Measurements from ENCODE around the gene FAM180A. TPM values are rescaled to one million over a fixed set of nuclear protein-coding genes. Genes with fewer than 3 reads are reported as not detected.

FAM180A gene
- total RNA-seq, 1 donor from 2014 or later, result 1.7 TPM

DNA sequence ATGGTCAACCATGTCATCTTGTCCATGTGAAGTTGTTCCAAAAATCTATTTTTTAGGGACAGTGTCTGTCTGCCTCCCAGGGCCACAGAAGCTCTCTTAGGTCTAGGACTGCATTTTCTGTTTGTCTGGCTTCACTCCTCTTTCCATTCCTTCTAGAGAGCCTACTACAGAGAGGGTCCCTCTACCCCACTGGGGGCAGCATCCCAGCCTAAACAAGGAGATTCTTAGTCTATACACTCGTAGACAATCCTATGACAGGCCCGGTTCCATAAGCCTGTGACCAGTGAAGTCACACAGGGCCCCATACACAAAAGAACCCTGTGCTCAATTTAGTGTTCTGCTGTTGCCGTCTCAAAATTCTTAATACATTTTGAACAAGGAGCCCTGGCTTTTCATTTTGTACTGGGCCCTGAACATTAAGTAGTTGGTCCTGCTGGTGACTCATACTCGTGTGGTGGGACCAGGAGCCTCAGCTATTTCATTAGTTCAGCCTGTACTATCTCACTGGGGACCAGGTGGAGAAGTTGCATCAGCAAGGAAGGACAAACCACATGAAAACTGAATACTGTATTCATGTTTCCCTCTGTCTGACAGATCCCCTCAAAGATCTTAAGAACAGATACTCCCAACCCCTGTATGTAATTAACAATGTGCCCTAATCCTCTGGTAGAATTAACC is 23.5 kb upstream of the FAM180A start:
- DNase-seq (ENCODE audit: low spot score), result no peak

GRCh38 chr7:135771051-135771450 is 22.4 kb upstream of the FAM180A start:
- DNase-seq (ENCODE audit: low spot score), result no peak

DNA sequence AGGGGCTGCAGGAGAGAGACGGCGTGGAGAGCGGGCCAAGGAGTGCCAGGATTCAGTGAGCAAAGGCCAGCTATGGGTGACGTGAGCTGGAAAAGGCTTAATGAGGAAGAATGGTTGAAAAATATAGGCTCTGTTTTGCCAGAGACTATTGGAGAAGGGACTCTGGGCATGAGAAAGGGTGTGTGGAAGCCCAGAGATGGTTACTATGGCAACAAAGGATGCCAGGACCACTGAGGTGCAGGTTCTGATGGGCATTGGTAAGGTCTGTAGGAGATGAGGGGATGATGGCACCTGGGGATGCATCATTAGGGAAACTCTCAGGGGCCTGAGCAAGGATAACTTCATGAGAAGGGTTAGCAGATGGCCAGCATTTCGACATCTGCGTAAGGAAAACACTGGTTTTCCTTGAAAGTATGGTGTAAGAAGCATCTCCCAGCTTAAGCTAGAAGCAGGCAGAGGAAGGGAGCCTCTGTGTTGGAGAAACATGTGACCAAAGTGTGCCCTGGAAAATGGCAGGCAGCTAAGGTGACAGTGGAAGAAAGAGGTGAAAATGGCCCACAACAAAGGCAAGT is 21.6 kb upstream of the FAM180A start:
- no peak for DNase-seq (ENCODE audit: low spot score)

DNA sequence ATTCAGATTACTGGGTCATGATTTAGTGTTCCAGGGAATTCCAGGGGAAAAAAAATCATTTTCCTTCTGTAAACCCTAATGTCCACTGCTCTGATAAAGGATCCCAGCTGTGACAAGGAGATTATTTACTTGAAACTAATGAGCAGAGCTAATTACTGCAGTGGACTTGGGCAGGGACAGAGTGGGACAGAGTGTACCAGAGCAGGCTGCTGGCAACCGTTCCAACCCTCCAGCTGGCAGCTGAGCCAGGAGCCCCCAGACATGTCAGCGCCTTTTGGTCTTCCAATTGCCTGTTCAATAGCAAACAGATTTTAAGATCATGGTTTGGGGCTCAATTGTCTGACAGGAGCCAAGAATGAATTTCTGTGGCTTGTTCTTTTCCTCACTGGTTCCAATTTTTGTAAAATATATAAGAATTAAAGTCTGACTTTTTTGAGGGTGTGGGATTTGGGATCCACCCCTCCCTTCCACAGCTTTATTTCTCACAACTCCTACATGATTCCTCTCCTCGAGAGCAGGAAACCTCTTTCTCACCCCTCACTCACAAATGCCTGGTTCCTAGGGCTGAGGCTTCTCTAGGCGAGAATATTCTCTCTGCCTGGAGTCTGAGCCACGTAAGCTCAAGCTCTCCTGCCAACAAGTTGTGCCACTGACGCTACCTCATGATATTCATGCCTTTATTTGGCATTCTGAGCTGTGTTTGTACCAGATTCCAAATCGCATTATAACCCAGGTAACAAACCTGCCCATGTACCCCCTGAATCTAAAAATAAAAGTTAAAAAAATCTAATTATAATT is 20.6 kb upstream of the FAM180A start:
- no peak for DNase-seq (ENCODE audit: low spot score)

- DNase-seq (ENCODE audit: low spot score), result no peak
Observed at GRCh38 chr7:135768467-135768866, 19.9 kb upstream of the FAM180A start.

DNA sequence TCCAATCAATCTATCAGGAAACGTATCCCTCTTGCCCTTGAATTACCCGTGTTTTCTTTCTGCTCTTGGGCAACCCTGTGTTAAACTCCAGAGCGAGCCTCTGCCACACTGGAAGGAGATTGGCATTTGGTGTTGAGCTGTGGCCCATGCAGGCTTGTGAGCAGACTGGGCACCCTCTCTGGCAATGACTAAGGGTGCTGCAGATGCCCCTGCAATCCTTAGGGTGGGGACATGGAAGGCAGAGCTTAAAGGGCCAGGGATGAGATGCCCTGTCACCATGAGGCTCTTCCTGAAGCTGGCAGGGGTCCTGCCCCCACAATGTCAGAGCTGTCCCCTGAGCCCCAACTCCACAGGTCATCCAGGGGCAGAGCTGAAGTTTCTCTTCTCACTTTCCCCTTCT is 19.5 kb upstream of the FAM180A start:
- no peak for DNase-seq (ENCODE audit: low spot score)

GRCh38 chr7:135763261-135763660 is 14.6 kb upstream of the FAM180A start:
- no peak for DNase-seq (ENCODE audit: low spot score)

- peak; percentile 50 for DNase-seq (ENCODE audit: low spot score)
Observed at GRCh38 chr7:135761751-135762488, 13.3 kb upstream of the FAM180A start.

- peak; percentile 76 for DNase-seq (ENCODE audit: low spot score)
Observed at GRCh38 chr7:135759532-135759931, 10.9 kb upstream of the FAM180A start.

DNA sequence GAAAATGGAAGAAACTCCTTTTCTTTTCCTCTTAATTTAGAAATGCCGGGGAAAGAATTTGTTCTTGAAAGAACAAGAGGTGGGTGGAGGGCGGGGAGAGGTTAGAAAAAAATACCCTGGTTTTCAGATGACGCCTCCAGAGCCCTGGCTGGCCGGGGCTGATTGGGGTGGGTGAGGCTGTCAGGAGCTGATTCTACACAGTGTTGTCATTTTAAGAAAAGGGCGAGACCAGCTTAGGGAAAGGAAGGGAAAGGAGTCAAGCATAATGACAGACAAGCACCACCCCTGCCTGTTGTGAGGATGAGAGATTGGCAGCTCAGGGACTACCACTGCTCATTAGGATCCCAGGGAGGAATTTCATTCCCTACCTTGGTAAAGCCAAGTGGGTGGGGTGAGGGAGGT is 9.9 kb upstream of the FAM180A start:
- DNase-seq (ENCODE audit: low spot score), result peak; percentile 71

- DNase-seq (ENCODE audit: low spot score), result peak; percentile 59
Observed at GRCh38 chr7:135757719-135758411, 9.3 kb upstream of the FAM180A start.

DNA sequence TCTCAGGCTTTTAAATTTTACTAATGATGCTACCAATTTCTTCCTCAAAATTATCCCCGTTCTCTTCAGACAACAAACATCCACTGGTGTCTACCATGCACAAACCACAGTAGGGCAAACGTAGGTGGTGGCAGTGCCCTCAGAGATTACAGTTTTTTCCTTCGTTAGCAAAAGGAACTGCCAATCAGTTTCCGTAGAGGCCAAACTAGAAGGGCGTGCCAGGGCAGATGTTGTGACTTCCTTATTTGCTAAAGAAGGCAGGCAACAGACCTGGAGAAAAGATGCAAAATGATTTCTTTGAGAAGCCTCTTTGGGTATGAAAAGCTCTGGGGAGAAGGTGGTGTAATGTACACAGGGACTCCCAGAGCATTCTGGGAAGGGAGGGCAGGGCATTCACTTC is 7.6 kb upstream of the FAM180A start:
- DNase-seq (ENCODE audit: low spot score), result no peak

GRCh38 chr7:135755351-135755753 is 6.7 kb upstream of the FAM180A start:
- DNase-seq (ENCODE audit: low spot score), result no peak

GRCh38 chr7:135753616-135754413 is 5.2 kb upstream of the FAM180A start:
- no peak for DNase-seq (ENCODE audit: low spot score)

DNA sequence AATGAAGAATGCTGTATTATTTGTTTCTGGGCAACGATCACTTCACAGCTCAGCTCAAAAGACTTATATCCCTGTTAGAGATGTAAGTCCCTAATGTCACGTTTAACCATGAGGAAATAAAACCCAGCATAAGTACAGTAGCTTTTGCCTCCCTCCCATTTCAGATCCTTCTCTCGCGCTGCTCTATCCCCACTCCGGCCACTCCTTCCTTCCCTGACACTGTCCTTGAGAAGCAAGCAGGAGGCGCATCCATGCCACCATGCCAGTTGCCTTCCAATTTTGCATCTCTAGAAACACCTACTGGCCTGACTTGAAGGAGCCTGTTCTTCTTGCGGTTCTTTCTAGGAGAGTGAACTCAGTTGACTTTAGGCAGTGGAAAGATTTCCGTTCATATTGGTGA is 1.2 kb downstream of the FAM180A start:
- no peak for DNase-seq (ENCODE audit: low spot score)

GRCh38 chr7:135745703-135746312 is 2.8 kb downstream of the FAM180A start:
- DNase-seq (ENCODE audit: low spot score), result peak; percentile 46

DNA sequence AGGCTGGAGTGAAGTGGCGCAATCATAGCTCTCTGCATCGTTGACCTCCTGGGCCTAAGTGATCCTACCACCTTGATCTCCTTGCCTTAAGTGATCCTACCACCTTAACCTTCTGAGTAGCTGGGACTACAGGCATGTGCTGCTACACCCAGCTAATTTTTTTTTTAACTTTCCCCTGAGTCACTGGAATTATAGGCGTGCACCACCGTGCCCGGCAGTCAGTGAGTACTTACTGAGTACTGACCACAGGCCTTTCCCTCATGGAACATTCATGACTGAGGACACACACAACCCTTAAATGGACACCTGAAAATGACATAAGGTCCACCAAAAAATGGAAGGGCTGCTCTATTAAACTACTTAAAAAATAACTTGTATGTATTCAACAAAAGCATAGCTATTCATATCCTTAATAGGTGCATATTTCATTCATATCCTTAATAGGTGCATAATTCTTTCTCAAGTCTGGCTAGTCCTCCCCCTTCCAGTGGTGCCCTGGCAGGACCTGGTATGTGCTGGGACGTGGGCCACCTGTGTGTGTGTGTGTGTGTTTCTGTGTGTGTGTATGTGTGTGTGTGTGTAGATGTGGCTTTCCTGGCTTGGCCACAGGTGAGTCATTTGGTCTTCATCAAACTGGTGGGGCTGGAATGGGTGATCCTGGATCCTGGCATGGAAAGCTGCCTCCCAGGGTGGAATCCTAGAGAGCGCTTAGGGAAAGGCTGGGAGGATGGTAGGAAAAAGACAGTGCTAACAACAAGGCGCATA is 3.5 kb downstream of the FAM180A start:
- DNase-seq (ENCODE audit: low spot score), result no peak

DNA sequence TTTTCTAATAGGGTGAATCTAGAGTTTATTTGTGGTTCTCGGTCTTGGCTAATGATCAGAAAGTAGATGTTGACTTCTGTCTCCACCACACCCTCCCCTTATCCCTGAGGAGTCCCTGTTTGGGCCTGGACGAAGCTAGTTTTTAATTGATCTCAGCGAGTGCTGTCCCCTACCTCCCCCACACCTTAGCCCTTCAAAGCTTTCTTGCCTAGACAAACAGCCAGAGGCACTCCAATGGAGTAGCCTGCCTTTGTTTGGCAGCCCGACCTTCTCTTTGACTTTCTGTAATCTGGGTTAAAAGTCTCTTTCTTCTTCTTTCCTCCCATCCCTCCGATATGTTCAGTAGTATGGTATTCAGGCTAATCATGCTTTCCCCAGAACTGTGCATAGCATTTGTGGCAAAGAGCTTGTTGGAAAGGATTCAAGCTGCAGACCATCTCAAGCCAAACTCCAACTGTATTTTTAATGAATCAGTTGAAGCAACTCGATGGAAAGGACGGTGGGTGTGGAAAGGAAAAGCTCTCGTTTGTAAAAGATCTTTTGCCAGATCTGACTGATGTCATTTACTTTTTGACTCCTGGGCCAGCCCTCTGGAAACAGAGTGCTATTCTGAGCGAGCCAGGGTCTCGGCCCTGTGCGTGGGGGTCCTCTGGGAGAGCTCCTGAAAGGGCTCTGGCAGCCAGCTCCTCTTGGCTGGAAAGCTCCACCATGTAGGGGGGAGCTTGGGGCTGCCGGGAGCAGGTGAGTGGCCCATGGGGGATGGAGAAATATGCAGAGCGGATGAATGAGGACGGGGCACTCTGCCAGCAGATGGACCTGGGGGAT is 4.5 kb downstream of the FAM180A start:
- DNase-seq (ENCODE audit: low spot score), result peak; percentile 40

- DNase-seq (ENCODE audit: low spot score), result no peak
Observed at GRCh38 chr7:135742371-135742770, 6.2 kb downstream of the FAM180A start.

Data from umbilical cord (tissue), 2 donors.